MM.1S (cell line): Measurements from ENCODE around the gene ZSCAN5C.

Experiments
- EZH2 ChIP-seq: fragments of 300-600 bp; sonication (generic); optimal IDR thresholded peaks from 2 replicates; pipeline ENCODE3; 2017; ENCODE audit warnings: low read depth, mild to moderate bottlenecking, antibody characterized with exemption, low read length, mixed read lengths
- EZH2phosphoT487 ChIP-seq: fragments of 300-600 bp; sonication (generic); IDR thresholded peaks from 2 replicates; pipeline ENCODE4 v1.6.1; 2018; ENCODE audit warnings: antibody characterized with exemption, low read length
- TF ChIP-seq, protein P1 (sequence below): fragments of 300-600 bp; sonication (generic); IDR thresholded peaks from 2 replicates; pipeline ENCODE4 v1.5.1; 2016; ENCODE audit warnings: antibody characterized with exemption, low read length, mixed read lengths

DNA sequence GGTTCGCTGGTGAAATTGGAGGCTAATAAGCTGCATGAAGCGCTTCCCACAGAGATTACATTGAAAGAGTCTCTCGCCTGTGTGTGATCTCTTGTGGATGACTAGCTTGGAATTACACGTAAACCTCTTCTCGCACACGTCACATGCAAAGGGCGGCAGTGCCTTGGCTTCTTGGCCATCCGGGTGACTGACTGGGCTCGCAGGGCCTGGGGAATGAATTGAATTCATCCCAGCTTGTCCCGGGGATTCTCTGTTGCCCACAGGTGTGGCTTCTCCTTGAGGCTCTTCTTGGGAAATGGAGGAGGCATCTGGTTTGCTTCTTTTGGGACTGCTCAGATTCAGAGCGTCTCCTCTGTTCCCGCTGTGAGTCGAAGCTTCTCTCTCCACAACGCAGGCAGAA is 19.8 kb downstream of the ZSCAN5C start:
- TF ChIP-seq, protein P1, sequence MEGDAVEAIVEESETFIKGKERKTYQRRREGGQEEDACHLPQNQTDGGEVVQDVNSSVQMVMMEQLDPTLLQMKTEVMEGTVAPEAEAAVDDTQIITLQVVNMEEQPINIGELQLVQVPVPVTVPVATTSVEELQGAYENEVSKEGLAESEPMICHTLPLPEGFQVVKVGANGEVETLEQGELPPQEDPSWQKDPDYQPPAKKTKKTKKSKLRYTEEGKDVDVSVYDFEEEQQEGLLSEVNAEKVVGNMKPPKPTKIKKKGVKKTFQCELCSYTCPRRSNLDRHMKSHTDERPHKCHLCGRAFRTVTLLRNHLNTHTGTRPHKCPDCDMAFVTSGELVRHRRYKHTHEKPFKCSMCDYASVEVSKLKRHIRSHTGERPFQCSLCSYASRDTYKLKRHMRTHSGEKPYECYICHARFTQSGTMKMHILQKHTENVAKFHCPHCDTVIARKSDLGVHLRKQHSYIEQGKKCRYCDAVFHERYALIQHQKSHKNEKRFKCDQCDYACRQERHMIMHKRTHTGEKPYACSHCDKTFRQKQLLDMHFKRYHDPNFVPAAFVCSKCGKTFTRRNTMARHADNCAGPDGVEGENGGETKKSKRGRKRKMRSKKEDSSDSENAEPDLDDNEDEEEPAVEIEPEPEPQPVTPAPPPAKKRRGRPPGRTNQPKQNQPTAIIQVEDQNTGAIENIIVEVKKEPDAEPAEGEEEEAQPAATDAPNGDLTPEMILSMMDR: no peak
- TF ChIP-seq EZH2 (no peak), EZH2phosphoT487 (no peak)
